ENCODE data around the gene TBC1D22A. TPM values are rescaled to one million over a fixed set of nuclear protein-coding genes. Genes with fewer than 3 reads are reported as not detected.

Gene TBC1D22A
- total and polyA plus RNA-seq, 9 of the 15 experiments (the other 6 are each of a cell fraction or from before 2014, with no cell fraction given) = 0.20 to 11.5 (median 5.2) TPM

DNA sequence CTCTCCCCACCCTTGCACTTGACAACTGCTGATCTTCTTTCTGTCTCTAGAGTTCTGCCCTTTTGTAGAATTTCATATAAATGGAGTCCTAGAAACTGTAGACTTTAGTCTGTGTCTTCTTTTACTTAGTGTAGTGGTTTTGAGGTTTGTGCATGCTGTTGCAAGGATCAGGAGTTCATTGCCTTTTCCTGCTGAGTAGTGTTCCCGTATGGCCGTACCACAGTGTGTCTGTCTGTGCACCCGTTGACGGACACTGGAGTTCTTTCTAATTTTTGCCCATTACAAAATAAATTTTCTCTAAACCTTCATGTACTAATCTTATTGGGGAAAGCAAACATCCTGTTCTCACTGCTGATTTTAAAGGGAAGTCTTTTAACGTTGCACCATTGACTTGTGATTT lies 138.1 kb downstream of the TBC1D22A start (continued):
- no peak for TF ChIP-seq AFF4 (CRISPR knock-in tag; IDR thresholded peaks at IDR 0.05)
- no peak for TF ChIP-seq SMAD3 (CRISPR knock-in tag; conservative IDR thresholded peaks at IDR 0.05)

DNA sequence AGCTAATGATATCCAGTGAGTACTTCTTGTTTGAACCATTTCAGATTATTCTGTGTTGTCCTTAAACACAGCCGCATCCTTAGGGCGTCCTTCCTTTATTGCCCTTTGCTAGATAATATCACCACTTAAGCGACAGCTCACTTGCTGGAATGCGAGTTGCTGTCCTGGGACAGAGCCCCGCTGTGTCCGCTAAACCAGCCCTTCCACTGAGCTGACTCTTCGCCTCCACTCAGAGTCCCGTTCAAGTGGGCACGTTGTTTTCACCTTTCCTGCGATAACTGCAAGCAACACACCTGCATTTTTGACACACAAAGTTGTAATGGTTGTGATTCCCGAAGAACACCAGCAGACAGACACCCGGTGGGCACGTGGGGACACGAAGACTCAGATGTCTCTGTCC lies 140.0 kb downstream of the TBC1D22A start:
- DNase-seq (ENCODE audit: extremely low read depth in 1 of 4, low spot score in 3 of 4) (no peak), ATAC-seq (no peak), FAIRE-seq (no peak)
- Histone ChIP-seq H3K27me3 (ENCODE audit: control insufficient read depth in 2 of 2, insufficient read depth in 2 of 2, low read length in 2 of 2) (no peaks in the 10 kb centered on the region), H2AFZ (ENCODE audit: low read depth, low read length) (no peak overlapping the region), H3K4me1 (replicated peaks in 1 of 2; ENCODE audit: control insufficient read depth in 2 of 2, insufficient read depth in 2 of 2, low read length in 2 of 2) (peaks cover 2 to 4% of the 10 kb centered on the region in 2 experiments; a peak in 3 of 5 replicates), H3K79me2 (ENCODE audit: control insufficient read depth, insufficient read depth, low read length) (no peaks in the 10 kb centered on the region), H3K9me1 (ENCODE audit: control insufficient read depth, insufficient read depth, low read length) (no peaks in the 10 kb centered on the region), H3K27ac (ENCODE audit: extremely low read depth, low read depth, low read length) (no peak overlapping the region), H3K4me3 (no peak overlapping the region), H3K4me2 (ENCODE audit: insufficient read depth, low read length) (no peak overlapping the region), H4K20me1 (replicated peaks; ENCODE audit: control insufficient read depth, insufficient read depth, low read length) (0 out of 2 replicates have a peak, but pooled peaks cover 3% of the 10 kb centered on the region), H3K36me3 (ENCODE audit: control insufficient read depth, insufficient read depth, low read length) (0 out of 3 replicates have a peak, but pooled peaks cover 4% of the 10 kb centered on the region), H3K9me3 (replicated peaks; ENCODE audit: control insufficient read depth, insufficient read depth, low read depth, low read length) (no peaks in the 10 kb centered on the region), H3K9ac (ENCODE audit: insufficient read depth in 1 of 2, low read depth in 2 of 2, low read length in 2 of 2) (no peak overlapping the region)
- ChIA-PET CTCF (ENCODE audit: low intra/inter-chr PET ratio) (no interaction called here), POLR2A (interaction anchor here (0.6 kb wide), 1 partner anchor 20 kb away, joined by 3 read pairs; no protein-coding TSS in a partner anchor)
- BruUV-seq (replicated peaks) = no TSS peak
- intact Hi-C loops (cut with micrococcal nuclease) = no loop called here
- in situ Hi-C loops (cut with MboI) = no loop called here
- WGBS (ENCODE audit: insufficient coverage, low coverage, missing lambda C conversion rate) = 78% methylated on average over 13 of the region's 14 CpGs
- TF ChIP-seq, protein P1, sequence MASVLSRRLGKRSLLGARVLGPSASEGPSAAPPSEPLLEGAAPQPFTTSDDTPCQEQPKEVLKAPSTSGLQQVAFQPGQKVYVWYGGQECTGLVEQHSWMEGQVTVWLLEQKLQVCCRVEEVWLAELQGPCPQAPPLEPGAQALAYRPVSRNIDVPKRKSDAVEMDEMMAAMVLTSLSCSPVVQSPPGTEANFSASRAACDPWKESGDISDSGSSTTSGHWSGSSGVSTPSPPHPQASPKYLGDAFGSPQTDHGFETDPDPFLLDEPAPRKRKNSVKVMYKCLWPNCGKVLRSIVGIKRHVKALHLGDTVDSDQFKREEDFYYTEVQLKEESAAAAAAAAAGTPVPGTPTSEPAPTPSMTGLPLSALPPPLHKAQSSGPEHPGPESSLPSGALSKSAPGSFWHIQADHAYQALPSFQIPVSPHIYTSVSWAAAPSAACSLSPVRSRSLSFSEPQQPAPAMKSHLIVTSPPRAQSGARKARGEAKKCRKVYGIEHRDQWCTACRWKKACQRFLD (CRISPR knock-in tag; IDR thresholded peaks at IDR 0.05) = no peak
- no peak for TF ChIP-seq DDX20 (tag; IDR thresholded peaks at IDR 0.05; ENCODE audit: low read depth)
- no peak for TF ChIP-seq SREBF1 (IDR thresholded peaks at IDR 0.05; ENCODE audit: borderline replicate concordance, low read depth, low read length)
- TF ChIP-seq MEF2D (tag; conservative IDR thresholded peaks at IDR 0.05; ENCODE audit: low read depth) = no peak
- no peak for TF ChIP-seq C11orf30 (IDR thresholded peaks at IDR 0.05; ENCODE audit: low read depth)
- no peak for TF ChIP-seq SUPT5H (IDR thresholded peaks at IDR 0.05)
- TF ChIP-seq POLR2A (conservative IDR thresholded peaks at IDR 0.05) = no peak
- no peak for TF ChIP-seq ZNF23 (CRISPR knock-in tag; IDR thresholded peaks at IDR 0.05)
- no peak for TF ChIP-seq PHB (CRISPR knock-in tag; IDR thresholded peaks at IDR 0.05)
- TF ChIP-seq RBM34 (IDR thresholded peaks at IDR 0.05; ENCODE audit: borderline replicate concordance, insufficient read depth, low read length) = no peak
- no peak for TF ChIP-seq E2F8 (IDR thresholded peaks at IDR 0.05; ENCODE audit: low read depth, partially characterized antibody)
- TF ChIP-seq CHD1 (IDR thresholded peaks at IDR 0.05; ENCODE audit: low read length) = no peak
- no peak for TF ChIP-seq RNF2 (IDR thresholded peaks at IDR 0.05)
- TF ChIP-seq ZNF766 (CRISPR knock-in tag; conservative IDR thresholded peaks at IDR 0.05) = no peak

All from K562 (cell line).